ENCODE results near the gene TARBP1.

GRCh38 chr1:234507626-234508387, 28.8 kb upstream of the TARBP1 start:
- TF ChIP-seq, protein P1, sequence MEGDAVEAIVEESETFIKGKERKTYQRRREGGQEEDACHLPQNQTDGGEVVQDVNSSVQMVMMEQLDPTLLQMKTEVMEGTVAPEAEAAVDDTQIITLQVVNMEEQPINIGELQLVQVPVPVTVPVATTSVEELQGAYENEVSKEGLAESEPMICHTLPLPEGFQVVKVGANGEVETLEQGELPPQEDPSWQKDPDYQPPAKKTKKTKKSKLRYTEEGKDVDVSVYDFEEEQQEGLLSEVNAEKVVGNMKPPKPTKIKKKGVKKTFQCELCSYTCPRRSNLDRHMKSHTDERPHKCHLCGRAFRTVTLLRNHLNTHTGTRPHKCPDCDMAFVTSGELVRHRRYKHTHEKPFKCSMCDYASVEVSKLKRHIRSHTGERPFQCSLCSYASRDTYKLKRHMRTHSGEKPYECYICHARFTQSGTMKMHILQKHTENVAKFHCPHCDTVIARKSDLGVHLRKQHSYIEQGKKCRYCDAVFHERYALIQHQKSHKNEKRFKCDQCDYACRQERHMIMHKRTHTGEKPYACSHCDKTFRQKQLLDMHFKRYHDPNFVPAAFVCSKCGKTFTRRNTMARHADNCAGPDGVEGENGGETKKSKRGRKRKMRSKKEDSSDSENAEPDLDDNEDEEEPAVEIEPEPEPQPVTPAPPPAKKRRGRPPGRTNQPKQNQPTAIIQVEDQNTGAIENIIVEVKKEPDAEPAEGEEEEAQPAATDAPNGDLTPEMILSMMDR (IDR thresholded peaks at IDR 0.05; ENCODE audit: poor library complexity, severe bottlenecking): no peak
- TF ChIP-seq EZH2 (IDR thresholded peaks at IDR 0.05; ENCODE audit: borderline replicate concordance, insufficient read depth, low read length, poor library complexity, severe bottlenecking) (no peak), POLR2AphosphoS5 (IDR thresholded peaks at IDR 0.05) (no peak), SMC3 (conservative IDR thresholded peaks at IDR 0.05; ENCODE audit: poor library complexity) (no peak), EP300 (conservative IDR thresholded peaks at IDR 0.05; ENCODE audit: poor library complexity, severe bottlenecking) (no peak), RAD21 (conservative IDR thresholded peaks at IDR 0.05) (no peak), TAF1 (IDR thresholded peaks at IDR 0.05; ENCODE audit: low read depth) (no peak)
